Activated T-helper 2 cell treated with anti-CD3 and anti-CD28 coated beads, Interferon-gamma antibody, Interleukin-2, Interleukin-4, amounts not matched to agents 10 μg/mL and 5 μg/mL and 100 μg/mL, durations not matched to agents 14 hours and 24 hours and 36 hours (primary cell): Measurements from ENCODE around the gene CEBPZ. TPM values are rescaled to one million over a fixed set of nuclear protein-coding genes. Genes with fewer than 3 reads are reported as not detected.

Experiments
- DNase-seq: peaks from one replicate; pipeline ENCODE4 v3.0.0; 2021; ENCODE audit warnings: low spot score
- H3K27ac Mint-ChIP-seq: one replicate; pipeline ENCODE4 v1.8.0; 2021; ENCODE audit warnings: mixed read lengths
- H3K27me3 Mint-ChIP-seq: one replicate; pipeline ENCODE4 v1.8.0; 2021; ENCODE audit warnings: low read depth, mixed read lengths
- H3K36me3 Mint-ChIP-seq: one replicate; pipeline ENCODE4 v1.8.0; 2021; ENCODE audit warnings: low read depth, mixed read lengths
- H3K4me1 Mint-ChIP-seq: one replicate; pipeline ENCODE4 v1.8.0; 2021; ENCODE audit warnings: low read depth, mixed read lengths
- H3K4me3 Mint-ChIP-seq: one replicate; pipeline ENCODE4 v1.8.0; 2021; ENCODE audit warnings: low read depth, mild to moderate bottlenecking, moderate library complexity, mixed read lengths
- H3K9me3 Mint-ChIP-seq: one replicate; pipeline ENCODE4 v1.8.0; 2021; ENCODE audit warnings: mixed read lengths
- intact Hi-C: fragments of 100-400 bp; cut with micrococcal nuclease; formaldehyde crosslinking; loops from one replicate; pipeline ENCODE4 v1.15.1; 2023
- total RNA-seq: library from RNA; stranded (reverse); gene quantifications from 2 replicates; pipeline ENCODE4 v1.2.3, GENCODE V29; 2022

Gene CEBPZ
- total RNA-seq, 1 donor from 2014 or later = 61.8 TPM

DNA sequence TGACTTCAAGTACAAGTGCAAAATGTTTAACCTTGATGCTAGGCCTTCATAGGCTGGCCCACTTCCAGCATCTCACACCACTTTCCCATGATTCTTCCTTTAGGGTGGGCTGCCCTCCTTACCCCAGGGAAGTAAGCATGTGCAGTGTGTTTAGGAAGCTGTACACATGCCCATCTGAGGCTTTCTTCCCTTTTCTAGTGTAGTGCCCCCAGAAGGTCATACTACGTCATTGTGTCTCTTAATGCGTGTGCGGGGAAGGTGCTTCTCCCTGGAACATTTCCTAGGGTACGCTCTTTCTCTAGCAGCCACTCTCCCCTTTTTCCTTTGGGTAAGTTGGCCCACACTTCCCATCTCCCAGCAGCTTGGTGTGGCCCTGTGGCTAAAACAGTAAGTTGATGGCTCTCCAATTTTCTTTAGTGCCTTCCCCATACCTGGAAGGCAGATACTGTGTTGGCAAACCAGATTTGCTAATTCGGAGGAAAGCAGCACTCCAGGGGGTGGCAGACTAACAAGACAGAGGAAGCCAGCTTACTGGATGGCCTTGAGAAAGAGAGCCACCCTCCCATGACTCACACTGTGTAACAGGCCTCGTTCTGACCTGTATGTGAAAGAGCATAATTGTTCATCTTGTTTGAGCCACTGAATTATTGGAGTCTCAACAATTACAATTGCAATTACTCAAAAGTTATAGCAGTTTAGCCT, 41.8 kb downstream of the CEBPZ start:
- Mint-ChIP-seq H3K36me3 (no peaks in the 10 kb centered on the region), H3K4me3 (no peak overlapping the region), H3K27ac (no peak overlapping the region), H3K27me3 (peaks cover 19% of the 10 kb centered on the region), H3K4me1 (peaks cover 8% of the 10 kb centered on the region), H3K9me3 (no peaks in the 10 kb centered on the region)
- DNase-seq = no peak
- intact Hi-C loops = no loop called here

DNA sequence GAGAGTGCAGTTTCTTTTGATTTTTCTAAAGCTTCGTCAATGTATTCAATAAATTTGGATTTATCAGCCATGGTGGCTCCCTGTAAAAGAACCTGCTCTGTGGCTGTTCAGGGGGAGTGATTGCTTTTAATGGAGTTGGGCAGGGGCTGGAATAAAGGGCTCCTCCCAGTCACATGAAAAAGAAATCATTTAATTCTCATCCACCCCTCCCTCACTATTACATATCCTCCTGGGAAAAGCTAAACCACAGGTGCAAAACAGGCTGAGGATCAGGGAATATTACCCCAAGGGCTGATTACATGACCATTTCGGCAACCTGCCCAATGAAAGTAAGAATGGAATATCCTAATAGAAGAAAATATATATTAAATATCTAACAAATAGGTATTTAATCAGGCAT, 42.8 kb downstream of the CEBPZ start, which contains the start of gene SULT6B1:
Gene SULT6B1, minus strand, starts transcription at position 101 of the 400 bp plus-strand sequence. Its CDS starts 30 bp downstream, at position 71.
- no peak for DNase-seq
- Mint-ChIP-seq H3K4me3 (no peak within 1 kb of the TSS), H3K27me3 (peaks cover 25% of the 10 kb centered on the region), H3K27ac (no peak within 1 kb of the TSS), H3K4me1 (peaks cover 8% of the 10 kb centered on the region), H3K9me3 (no peaks in the 10 kb centered on the region), H3K36me3 (no peaks in the 10 kb centered on the region)
- intact Hi-C loops = no loop called here

GRCh38 chr2:37181726-37182684, 49.4 kb downstream of the CEBPZ start:
- no peak for DNase-seq
- Mint-ChIP-seq H3K27ac (no peak overlapping the region), H3K4me1 (no peaks in the 10 kb centered on the region), H3K4me3 (no peak overlapping the region), H3K36me3 (no peaks in the 10 kb centered on the region), H3K27me3 (peaks cover 56% of the 10 kb centered on the region), H3K9me3 (no peaks in the 10 kb centered on the region)
- intact Hi-C loops = no loop called here

- no peak overlapping the region for H3K27ac Mint-ChIP-seq
- DNase-seq = no peak
- no peaks in the 10 kb centered on the region for H3K4me1 Mint-ChIP-seq
- intact Hi-C loops = no loop called here
- peaks cover 51% of the 10 kb centered on the region for H3K27me3 Mint-ChIP-seq
- no peaks in the 10 kb centered on the region for H3K9me3 Mint-ChIP-seq
- H3K4me3 Mint-ChIP-seq = no peak overlapping the region
- no peaks in the 10 kb centered on the region for H3K36me3 Mint-ChIP-seq
These were observed 50.8 kb downstream of the CEBPZ start for GRCh38 chr2:37180640-37181039.

DNA sequence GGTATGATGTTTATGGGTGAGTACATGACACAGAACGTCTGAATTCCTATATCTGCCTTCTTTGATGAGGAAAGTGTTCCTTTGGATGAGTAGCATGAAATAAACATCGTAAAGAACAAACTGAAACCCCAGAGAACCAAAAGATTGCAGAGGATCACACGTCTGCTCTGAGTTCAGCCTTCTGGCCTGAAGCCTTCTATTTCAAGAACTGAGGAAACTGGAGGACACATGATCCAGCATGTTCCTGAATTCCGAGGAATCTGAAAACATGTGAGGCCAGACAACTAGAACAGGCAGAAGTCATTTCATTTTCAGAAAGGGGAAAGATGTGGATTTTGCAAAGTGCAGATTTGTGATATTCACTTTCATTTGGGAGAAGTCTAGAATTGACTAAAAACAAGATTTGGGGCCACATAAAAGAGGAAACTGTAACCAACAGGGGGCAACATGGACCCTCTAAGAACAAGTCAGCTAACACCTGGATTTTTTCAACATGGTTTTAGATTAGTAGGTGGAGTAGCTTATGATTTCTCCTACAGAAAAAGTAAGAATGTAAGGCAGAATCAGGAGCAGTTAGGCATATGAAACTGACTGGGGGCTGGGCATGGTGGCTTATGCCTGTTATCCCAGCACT, 51.3 kb downstream of the CEBPZ start:
- Mint-ChIP-seq H3K4me1 (no peaks in the 10 kb centered on the region), H3K27me3 (peaks cover 51% of the 10 kb centered on the region), H3K36me3 (no peaks in the 10 kb centered on the region), H3K4me3 (no peak overlapping the region), H3K9me3 (no peaks in the 10 kb centered on the region), H3K27ac (no peak overlapping the region)
- DNase-seq = no peak
- intact Hi-C loops = no loop called here

- no peak overlapping the region for H3K4me3 Mint-ChIP-seq
- intact Hi-C loops = no loop called here
- H3K27ac Mint-ChIP-seq = no peak overlapping the region
- no peak for DNase-seq
- H3K27me3 Mint-ChIP-seq = peaks cover 10% of the 10 kb centered on the region
- H3K9me3 Mint-ChIP-seq = no peaks in the 10 kb centered on the region
- H3K36me3 Mint-ChIP-seq = no peaks in the 10 kb centered on the region
- H3K4me1 Mint-ChIP-seq = peaks cover 1% of the 10 kb centered on the region
These were observed 57.7 kb downstream of the CEBPZ start for GRCh38 chr2:37173741-37174140.

DNA sequence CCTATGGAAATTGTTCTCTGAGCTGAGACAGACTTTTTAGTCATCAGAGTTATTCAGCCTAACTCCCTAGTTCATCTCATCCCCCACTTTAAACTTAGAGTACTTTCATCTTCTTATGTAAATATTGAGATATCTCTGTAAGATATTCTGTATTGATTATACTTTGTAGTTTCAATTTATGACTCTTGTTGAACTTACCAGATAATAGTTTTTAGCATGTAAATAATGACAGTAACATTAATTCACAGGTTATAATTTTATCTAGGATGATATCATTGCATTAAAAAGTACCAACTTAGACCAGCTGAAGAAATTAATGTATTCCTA, 59.8 kb downstream of the CEBPZ start:
- Mint-ChIP-seq H3K36me3 (no peaks in the 10 kb centered on the region), H3K27me3 (peaks cover 3% of the 10 kb centered on the region), H3K27ac (no peak overlapping the region)

DNA sequence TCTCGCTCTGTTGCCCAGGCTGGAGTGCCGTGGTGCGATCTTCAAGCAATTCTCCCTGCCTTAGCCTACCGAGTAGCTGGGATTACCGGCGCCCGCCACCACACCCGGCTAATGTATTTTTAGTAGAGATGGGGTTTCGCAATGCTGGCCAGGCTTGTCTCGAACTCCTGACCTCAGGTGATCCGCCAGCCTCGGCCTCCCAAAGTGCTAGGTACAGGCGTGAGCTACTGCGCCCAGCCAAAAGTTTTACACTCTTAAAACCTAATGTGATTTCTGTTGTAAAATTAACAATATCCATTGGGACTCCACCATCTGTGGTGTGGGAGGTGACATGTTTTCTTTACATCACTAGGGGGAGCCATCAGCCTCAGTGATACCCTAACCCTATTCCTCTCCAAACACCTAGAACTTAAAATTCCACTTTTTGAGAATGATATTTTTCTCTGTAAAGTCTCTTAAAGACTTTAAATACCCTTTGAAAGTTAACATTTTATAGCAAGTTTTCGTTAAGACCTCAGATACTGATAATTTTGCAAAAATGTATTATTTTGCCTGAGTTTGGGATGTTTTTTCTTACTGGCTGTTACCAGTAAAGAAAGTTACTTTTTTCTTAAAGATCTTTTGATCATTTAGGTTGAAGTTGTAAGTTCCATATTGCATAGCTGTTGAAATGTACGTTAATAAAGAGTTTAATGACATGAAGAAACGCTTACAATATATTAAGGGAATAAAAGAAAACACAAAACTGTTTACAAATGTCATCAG, 63.0 kb downstream of the CEBPZ start:
- DNase-seq = no peak
- peaks cover 21% of the 10 kb centered on the region for H3K9me3 Mint-ChIP-seq
- no peak overlapping the region for H3K4me3 Mint-ChIP-seq
- H3K27ac Mint-ChIP-seq = no peak overlapping the region
- H3K4me1 Mint-ChIP-seq = peaks cover 1% of the 10 kb centered on the region
- H3K27me3 Mint-ChIP-seq = peaks cover 2% of the 10 kb centered on the region
- intact Hi-C loops = loop anchor here (1.0 to 5.0 kb wide), 2 partner anchors 156 to 709 kb away; partner anchors contain the start of gene PRKD3
- H3K36me3 Mint-ChIP-seq = peaks cover 5% of the 10 kb centered on the region

More for the DNA sequence above, 59.8 kb downstream of the CEBPZ start:
- Mint-ChIP-seq H3K4me1 (peaks cover 1% of the 10 kb centered on the region), H3K9me3 (no peaks in the 10 kb centered on the region), H3K4me3 (no peak overlapping the region)
- DNase-seq = no peak
- intact Hi-C loops = no loop called here

DNA sequence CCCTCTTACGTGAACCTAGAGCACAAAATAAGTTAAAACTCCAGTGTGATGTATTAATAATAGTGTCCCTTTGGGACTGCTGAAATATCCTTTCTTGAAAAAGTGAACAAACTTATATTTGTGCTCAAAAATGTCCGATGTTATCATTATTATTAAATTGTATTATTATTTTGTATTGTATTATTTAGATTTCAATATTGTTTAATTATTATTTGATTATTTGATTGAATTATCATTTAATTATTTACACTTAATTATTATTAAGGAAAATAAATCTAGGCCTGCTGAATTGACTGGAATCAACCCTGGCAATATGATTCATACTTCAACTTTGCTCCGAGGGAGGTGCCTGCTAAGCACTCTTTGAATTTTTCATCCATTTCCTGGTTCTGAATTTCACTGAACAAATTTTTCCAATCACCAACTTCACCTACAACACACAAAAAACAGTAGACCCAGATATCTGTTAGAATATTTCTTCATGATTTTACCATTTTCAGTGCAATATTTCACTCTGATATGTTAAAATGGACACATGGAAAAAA, 63.7 kb downstream of the CEBPZ start:
- intact Hi-C loops = loop anchor here (1.0 to 5.0 kb wide), 2 partner anchors 157 to 710 kb away; partner anchors contain the start of gene PRKD3
- no peaks in the 10 kb centered on the region for H3K27me3 Mint-ChIP-seq
- DNase-seq = no peak
- peaks cover 1% of the 10 kb centered on the region for H3K4me1 Mint-ChIP-seq
- peaks cover 5% of the 10 kb centered on the region for H3K36me3 Mint-ChIP-seq
- no peak overlapping the region for H3K27ac Mint-ChIP-seq
- no peak overlapping the region for H3K4me3 Mint-ChIP-seq
- H3K9me3 Mint-ChIP-seq = peaks cover 21% of the 10 kb centered on the region

DNA sequence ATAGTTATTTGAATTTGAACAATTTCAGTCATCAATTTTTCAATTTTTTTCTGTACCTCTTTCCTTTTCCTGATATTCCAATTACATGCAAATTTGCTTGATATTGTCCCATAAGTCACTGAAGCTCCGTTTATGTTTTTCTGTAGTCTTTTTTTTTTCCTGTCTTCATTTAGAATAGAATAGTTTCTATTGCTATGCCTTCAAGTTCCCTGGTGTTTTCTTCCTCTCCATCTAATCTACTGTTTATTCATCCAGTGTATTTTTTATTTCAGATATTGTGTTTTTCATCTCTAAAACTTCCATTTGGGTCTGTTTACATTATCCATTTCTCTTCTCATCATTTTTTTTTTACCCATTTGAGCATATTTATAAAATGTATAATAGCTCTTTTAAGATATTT, 66.6 kb downstream of the CEBPZ start:
- H3K27ac Mint-ChIP-seq = no peak overlapping the region
- intact Hi-C loops = loop anchor here (5.0 kb wide), 1 partner anchor 713 kb away; no protein-coding TSS in a partner anchor
- no peak overlapping the region for H3K4me3 Mint-ChIP-seq
- no peaks in the 10 kb centered on the region for H3K4me1 Mint-ChIP-seq
- H3K9me3 Mint-ChIP-seq = peaks cover 21% of the 10 kb centered on the region
- no peak for DNase-seq
- H3K36me3 Mint-ChIP-seq = peaks cover 5% of the 10 kb centered on the region
- H3K27me3 Mint-ChIP-seq = peaks cover 1% of the 10 kb centered on the region

- H3K36me3 Mint-ChIP-seq = peaks cover 39% of the 10 kb centered on the region
- intact Hi-C loops = loop anchor here (1.0 to 5.0 kb wide), 4 partner anchors 40 to 220 kb away; partner anchors contain the start of genes CEBPZ, CEBPZOS, GPATCH11 and HEATR5B
- H3K27ac Mint-ChIP-seq = peak within 1 kb of the TSS; percentile 92
- H3K4me1 Mint-ChIP-seq = peaks cover 33% of the 10 kb centered on the region
- H3K27me3 Mint-ChIP-seq = no peaks in the 10 kb centered on the region
- peak; percentile 83 for DNase-seq
- H3K9me3 Mint-ChIP-seq = peaks cover 5% of the 10 kb centered on the region
- H3K4me3 Mint-ChIP-seq = peak within 1 kb of the TSS; percentile 94
These were observed 74.3 kb downstream of the CEBPZ start, which contains the start of gene EIF2AK2 for GRCh38 chr2:37156857-37157714. TSS of gene EIF2AK2 (minus strand) at chr2:37156980. CDS start at chr2:37147806, 9,174 bp downstream.
